ENCODE measurements around the gene ANKS1B.
"Not testable (repeated sequence)": the region's sequence is repeated elsewhere in the genome, so short reads cannot be mapped to it uniquely, and the experiment has no call there.

Gene ANKS1B

DNA sequence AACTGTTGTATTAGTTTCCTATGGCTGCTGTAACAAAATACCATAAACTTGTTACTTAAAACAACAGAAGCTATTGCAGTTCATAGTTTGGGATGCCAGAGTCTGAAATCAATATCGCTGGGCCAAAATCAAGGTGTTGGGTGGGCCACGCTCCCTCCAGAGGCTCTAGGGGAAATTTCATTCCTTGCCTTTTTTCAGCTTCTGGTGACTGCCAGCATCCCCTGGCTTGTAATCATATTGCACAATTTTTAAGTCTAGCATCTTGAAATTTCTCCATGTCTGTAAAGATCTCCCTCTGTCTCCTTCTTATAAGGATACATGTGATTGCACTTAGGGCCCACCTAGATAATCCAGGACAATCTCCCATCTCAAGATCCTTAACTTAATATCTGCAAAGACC, 386.0 kb downstream of the ANKS1B start:
- DNase-seq (ENCODE audit: low read depth, low spot score): no peak

DNA sequence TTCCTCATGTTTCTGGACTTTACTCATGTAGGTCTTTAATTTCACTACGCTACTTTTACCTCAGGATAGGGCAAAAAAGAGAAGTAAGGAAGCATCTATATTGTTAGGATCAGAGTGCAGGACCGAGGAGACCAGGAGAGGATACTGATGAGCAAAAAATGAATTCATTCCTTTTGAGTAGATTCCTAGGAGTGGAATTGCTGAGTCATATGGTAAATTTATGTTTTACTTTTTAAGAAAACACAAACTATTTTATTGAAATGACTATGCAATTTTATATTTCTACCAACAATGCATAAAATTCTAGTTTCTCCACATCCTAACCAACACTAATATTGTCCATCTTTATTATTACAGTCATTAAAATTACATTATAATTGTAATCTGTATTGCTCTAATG, 388.0 kb downstream of the ANKS1B start:
- DNase-seq (ENCODE audit: low read depth, low spot score): no peak

DNA sequence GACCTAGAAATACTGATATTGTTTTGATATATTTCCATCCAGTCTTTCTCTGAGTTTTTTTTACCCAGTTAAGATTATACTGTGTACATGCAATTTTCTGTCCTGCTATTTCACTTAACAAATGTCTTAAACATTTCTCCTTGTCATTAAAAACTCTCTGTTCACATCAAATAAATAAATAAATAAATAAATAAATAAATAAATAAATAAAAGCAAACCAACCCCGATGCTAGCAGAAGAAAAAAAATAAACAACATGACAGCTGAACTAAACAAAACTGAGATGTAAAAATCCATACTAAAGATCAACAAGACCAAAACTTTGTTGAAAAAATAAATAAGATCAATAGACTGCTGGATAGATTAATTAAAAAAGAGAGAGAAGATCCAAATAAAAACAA, 407.6 kb downstream of the ANKS1B start:
- not testable (repeated sequence) for DNase-seq (ENCODE audit: low read depth, low spot score)

DNA sequence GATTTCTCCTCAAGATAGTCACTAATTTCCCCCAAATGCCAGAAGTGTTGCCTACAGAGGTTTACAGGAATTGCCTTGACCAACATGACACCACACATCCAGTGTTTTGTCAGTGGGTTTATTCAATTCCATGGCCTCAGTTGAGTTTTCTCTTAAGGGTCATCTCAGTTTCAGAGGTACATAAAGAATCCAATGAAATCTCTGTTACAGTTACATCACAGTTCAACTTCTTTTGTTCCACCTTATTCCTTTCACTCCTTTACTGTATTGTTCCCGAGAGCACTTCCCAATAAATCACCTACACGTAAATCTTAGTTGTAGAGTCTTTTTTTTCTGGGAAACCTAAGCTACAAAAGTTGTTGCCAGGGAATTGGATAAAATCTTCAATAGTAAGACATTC, 410.8 kb downstream of the ANKS1B start:
- DNase-seq (ENCODE audit: low read depth, low spot score): no peak

DNA sequence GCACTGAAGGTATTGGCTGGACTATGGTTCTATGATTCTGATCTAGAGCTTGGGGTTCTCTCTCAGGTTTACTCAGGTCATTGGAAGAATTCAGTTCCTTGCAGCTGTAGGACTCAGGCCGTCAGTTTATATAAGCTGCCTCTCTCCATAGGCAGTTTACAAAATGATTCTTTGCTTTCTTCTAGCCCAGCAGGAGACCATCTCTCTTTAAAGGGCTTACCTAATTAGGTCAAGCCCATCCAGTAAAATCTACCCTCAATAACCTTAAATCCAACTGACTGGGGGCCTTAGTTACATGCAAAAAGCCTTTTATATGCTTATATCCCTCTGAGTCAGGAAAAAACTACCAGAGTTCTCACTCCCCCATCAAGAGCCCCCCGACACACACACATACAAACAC, 417.7 kb downstream of the ANKS1B start:
- DNase-seq (ENCODE audit: low read depth, low spot score): no peak

DNA sequence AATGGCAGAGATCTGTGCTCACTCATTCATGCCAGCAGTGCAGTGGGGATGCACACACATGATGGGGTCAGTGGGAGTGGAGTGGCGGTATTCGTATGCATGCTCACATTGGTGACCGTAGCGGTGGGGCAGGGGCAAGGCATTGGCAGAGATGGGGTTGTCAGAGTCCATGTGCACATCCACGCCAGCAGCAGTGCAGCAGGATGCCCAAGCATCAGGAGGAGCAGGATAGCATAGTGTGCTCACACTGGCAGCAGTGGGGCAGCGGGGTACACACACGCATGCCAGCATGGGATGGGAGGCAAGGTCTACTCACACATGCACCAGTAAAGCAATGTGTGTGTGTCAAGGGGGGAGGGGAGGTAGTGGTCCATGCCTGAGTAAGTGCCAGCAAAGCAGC, 426.6 kb downstream of the ANKS1B start:
- DNase-seq (ENCODE audit: low read depth, low spot score): no peak

DNA sequence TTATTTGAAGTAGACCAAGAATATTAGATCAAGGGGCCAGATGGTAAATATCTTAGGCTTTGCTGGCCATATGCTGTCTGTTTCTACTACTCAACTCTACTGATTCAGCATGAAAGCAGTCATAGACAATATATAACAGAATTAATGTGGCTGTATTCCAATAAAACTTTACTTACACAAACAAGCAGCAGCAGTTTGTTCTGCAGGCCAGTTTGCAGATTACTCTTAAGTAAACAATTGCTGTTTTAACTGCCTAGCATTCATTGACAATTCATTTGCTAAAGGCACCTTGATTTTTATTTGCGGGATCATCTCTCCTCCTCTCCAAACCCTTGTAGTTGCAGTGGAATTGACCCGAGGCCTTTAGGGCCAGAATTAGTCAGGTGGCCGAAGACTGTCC, 431.3 kb downstream of the ANKS1B start:
- DNase-seq (ENCODE audit: low read depth, low spot score): no peak

DNA sequence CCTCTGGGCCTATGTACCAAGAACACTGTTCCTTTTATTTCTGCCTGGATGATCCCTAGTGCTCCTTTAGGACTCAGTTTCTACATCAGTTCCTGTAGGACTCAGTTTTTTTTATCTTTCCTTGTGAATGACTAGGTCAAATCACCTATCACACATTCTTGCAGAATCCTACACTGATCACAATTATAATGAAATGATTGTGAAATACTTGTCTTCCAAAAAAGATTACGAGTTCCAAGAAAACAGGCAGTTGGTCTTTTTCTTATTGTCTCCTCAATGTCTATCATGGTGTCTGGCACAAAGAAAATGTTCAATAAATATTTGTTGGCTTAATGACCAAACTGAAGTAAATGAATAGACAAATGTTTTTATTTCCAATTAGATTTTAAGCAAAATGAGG, 432.7 kb downstream of the ANKS1B start:
- DNase-seq (ENCODE audit: low read depth, low spot score): no peak

DNA sequence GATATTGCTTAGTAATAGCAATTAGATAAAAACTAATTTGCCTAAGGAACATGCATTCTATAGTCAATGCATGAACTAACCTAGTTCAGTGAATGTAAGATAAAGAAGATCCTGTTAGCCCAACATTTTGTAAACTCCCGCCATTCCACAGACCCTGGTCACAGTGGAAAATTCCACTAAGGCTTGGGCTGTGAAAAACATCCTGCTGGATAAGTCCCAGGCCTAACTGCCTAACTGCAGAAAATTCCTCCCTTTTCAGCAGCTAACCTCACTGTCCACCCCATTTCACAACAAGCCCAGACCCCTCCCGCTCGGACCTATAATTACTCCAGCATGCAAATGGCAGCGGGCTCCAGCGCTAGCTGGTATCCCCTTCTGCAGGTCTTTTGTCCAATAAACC, 435.1 kb downstream of the ANKS1B start:
- DNase-seq (ENCODE audit: low read depth, low spot score): no peak

DNA sequence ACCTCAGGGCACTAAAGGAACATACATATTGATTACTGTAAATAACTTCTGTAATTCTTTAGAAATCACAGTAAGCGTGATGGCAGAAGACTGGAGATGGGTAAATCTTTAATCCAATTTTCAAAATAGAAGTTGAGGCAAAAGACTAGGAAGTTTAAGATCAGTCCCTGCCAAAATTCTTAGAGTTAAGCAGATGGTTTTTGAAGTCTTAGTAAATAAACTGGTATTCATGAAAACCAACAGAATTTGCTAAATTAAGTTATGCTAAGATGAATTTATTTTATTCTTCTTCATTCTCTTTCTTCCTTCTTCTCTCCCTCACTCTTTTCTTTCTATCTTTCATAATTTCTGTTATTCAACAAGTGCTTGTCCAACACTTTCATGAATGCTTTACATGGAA, 435.5 kb downstream of the ANKS1B start:
- DNase-seq (ENCODE audit: low read depth, low spot score): no peak

DNA sequence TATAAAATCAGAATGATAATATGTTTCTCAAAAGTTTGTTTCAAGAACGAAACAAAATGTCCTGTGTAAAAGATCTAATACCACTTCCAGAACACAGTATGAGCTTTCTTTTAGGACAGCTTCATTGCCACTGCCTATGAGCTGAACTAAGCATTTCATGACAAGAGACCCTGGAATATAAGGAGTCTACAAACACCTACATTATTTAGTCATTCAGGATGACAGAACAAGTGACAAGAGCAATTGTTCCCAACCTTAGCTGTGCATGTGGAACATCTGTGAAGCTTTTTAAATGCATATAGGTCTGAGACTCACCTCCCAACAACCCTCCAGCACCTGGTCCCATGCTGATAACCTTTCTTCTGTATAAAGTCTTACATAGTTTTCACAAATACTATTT, 440.3 kb downstream of the ANKS1B start:
- no peak for DNase-seq (ENCODE audit: low read depth, low spot score)

DNA sequence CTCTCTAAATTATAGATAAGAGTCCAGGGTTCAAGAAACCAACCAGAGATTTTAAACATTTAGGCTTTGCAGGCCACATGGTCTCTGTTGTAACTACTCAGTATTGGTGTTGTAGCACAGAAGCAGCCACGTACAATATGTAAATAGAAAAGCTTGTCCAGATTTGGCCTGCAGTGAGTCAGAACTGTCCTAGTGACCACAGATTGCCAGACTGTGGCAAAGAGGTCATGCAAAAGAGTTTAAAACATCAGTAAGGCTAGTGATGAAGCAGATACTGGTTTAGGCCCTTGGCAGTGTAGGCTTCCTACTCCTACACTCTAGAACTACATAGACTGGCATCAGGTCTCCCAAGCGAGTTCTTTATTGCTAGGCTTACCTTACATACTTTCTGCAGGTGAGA, 454.8 kb downstream of the ANKS1B start:
- DNase-seq (ENCODE audit: low read depth, low spot score): peak; percentile 76

DNA sequence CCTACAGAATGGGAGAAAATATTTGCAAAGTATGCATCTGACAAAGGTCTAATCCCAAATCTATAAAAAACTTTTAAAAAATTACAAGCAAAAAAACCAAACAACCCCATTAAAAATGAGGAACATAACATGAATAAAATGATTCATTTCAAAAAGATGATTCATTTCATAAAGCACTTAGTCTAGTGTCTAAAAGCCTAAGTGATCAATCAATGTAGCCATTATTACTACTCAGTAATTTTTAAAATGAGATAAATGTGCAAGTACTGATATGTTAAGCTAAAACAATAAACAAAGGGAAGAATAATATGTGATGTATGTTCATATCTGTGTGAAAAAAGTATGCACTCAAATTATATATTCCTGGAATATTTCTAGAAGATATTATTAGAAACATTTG, 456.3 kb downstream of the ANKS1B start:
- no peak for DNase-seq (ENCODE audit: low read depth, low spot score)

DNA sequence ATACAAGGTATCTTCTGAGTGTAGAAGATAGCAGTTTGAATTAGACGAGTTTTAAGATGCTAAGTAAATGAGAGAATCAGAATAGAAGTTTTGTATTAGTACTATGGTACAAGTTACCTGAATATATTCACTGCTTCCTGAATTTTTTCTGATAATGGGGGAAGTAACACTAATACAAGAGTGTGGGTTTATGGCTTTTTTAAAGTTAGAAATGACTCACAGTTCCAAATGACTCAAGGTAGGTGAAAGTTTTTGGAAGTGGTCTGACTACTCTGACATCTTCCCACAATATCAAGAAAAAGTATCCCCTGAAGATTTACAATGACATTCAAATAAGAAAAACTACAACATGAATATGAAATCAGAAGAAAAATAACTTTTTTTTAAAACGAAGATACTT, 460.9 kb downstream of the ANKS1B start:
- no peak for DNase-seq (ENCODE audit: low read depth, low spot score)

DNA sequence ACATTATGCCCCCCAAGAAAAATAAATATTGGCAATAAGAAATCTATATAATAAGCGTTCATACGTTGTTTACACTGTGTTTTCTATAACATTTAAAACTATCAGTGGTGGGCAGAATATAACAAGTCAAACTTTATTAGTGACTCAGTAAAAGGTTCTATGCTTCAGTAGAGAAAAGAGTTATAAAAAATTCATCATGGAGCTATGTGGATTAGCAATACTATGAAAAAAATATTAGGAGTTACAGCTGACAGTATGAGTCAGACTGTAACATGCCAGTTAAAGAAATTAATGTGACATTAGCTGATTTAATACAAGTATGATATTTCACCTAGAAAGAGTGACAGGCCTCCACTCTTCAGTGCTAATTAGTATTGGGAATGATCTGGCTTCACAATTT, 462.3 kb downstream of the ANKS1B start:
- no peak for DNase-seq (ENCODE audit: low read depth, low spot score)

DNA sequence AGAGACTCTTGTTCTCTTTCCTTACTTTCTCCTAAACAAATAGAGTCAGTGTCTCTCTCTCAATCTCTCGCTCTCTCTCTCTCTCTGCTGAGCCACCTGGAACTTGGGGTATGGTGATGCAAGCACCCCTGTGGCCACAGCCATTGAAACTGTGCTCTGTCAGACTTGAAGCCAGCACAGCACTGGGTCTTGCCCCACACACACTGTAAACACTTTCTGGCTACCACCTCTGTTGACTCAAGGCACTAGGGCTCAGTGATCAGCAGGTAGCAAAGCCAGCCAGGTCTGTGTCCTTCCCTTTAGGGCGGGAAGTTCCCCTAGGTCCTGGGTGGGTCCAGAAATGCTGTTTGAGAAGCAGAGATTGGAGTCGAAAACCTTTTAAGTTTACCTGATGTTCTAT, 463.1 kb downstream of the ANKS1B start:
- no peak for DNase-seq (ENCODE audit: low read depth, low spot score)

DNA sequence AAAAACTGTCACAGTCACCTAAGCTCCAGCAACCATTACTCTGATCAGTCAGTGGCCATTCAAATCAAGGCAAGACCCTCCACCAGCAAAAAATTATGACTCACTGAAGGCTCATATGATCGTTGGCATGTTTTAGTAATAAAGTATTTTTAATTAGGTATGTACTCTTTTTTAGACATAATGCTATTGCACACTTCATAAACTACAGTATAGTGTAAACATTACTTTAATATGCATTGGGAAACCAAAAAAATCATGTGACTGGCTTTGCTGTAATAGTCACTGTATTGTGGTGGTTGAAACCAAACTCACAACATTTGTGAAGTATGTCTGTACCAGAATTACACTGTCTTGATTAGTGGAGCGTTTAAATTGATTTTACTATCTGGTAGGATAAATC, 471.7 kb downstream of the ANKS1B start:
- DNase-seq (ENCODE audit: low read depth, low spot score): no peak

DNA sequence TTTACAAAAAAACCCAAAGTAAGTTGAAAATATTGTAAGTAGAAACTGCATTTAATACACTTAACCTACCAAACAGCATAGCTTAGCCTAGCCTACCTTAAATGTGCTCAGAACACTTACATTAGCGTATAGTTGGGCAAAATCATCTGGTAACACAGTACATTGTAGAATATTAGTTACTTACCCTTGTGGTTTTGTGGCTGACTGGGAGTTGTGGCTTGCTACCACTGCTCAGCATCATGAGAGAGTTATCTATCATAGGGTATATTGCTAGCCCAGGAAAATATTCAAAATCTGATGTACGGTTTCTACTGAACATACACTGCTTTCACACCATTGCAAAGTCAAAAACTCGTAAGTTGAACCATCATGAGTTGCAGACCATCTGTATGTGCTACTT, 478.9 kb downstream of the ANKS1B start:
- DNase-seq (ENCODE audit: low read depth, low spot score): peak; percentile 20

DNA sequence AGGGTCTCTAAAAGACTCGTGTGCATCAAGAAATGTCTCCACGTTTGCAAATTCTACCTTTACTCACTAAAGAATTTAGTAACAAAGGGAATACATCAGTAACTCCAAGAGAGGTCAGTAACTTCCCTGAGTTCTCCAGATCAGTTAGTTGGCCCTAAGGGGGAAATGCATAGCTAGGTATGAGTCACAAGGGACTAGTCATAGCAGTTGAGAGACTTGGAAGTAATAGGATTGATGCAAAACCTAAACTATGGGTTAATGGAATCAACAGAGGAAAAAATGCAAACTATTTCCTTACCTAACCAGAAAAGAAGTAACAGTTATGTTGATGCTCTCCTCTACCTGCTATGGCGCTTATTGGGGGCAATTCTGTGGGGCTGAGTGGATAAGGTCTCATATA, 486.0 kb downstream of the ANKS1B start:
- DNase-seq (ENCODE audit: low read depth, low spot score): peak; percentile 86

DNA sequence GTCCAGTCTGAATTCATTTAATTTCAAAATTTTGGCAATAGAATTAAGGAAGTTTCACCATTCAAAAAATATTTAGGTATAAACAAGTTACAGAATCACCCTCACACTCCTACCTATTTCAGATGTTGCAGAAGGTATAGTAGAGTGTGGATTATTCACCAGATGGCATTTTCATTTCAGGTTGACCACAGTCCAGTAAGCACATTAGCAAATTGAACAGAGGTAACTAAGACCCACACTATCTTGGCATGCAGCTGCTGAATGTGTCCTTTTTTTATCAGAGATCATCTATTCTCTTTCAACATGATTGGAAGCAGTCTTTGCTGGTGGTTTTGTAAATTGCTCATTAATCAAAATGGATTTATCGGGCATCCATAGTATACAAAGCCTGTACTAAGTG, 488.9 kb downstream of the ANKS1B start:
- DNase-seq (ENCODE audit: low read depth, low spot score): peak; percentile 13

DNA sequence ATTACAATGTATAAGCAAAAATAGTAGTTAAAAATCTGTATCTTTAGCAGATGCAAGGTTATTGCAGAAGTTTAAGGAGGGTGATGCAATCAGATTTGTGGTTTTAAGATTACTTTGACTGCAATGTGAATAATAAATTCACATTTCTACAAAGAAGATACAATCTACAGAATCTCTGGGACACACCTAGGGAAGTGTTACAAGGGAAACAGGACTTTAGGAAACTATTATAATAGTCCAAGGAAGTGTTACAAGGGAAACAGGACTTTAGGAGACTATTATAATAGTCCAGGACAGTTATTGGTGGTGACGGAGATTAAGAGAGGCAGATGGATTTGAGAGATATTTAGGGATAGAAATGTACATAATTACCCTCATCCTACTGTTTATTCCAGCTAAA, 491.5 kb downstream of the ANKS1B start:
- DNase-seq (ENCODE audit: low read depth, low spot score): no peak

DNA sequence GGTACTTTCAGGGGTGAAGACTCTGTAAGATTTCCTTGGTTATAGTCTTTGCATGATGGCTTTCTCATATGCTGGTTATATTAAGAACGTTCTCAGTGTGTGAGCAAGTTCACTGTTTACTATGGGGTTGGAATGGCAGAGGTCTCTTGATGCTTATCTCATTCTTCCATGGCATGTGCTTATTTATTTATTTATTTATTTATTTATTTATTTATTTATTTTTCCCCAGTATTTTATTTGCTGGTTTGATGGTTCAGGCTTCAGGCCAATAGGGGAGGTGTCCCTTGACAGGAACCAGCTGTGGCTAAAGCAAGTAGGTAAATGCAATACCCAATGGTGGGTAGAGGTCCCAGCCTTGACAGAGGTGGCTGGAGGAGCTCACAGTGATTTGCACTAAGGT, 498.5 kb downstream of the ANKS1B start:
- no peak for DNase-seq (ENCODE audit: low read depth, low spot score)

DNA sequence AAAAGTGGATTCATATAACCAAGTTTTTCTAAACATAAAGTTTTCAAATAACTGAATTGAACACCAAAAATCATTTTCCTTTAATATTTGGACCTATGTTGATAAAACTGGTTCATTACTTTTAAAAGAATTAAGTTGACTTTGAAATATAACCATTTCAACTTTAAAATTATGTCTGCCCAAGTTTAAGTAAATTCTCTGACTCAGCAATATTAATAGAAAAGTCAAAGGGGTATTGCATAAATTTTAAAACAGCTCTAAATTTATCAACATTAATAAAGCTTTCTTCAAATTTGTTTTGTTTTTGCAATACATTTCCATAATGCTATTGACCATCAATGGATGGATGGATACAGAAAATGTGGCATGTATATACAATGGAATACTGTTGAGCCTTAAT, 505.6 kb downstream of the ANKS1B start:
- no peak for DNase-seq (ENCODE audit: low read depth, low spot score)

DNA sequence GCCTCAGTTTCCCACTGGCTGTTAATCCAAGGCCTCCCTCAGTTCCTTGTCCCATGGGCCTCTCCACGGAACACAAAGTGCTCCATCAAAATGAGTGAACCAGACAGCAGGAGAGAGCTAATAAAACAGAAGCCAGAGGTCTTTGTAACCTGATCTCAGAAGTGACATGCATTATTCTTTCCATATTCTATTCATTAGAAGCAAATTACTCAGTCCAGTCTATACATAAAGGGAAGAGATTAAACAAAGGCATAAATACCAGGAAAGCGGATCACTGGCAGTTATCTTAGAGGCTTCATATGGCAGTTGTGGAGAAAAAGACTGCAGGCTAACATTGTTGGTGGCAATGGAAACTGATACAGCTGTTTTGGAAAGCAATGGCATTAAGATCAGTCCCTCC, 507.8 kb downstream of the ANKS1B start:
- no peak for DNase-seq (ENCODE audit: low read depth, low spot score)
